GM06990 (cell line): ENCODE measurements around the gene NEMF.

Experiments
- DNase-seq: peaks from one replicate; pipeline ENCODE4 v3.0.0-alpha.2; 2011; ENCODE audit not compliant: insufficient read length; ENCODE audit errors: extremely low read depth
- H3K27me3 ChIP-seq: replicated peaks from 2 replicates; pipeline ENCODE4 v1.6.0; 2011; ENCODE audit warnings: low read length; ENCODE audit not compliant: control insufficient read depth, insufficient read depth
- H3K36me3 ChIP-seq: 2 replicates; pipeline ENCODE4 v1.5.1; 2011; ENCODE audit warnings: low read length; ENCODE audit not compliant: control insufficient read depth, insufficient read depth
- H3K4me3 ChIP-seq: replicated peaks from 2 replicates; pipeline ENCODE4 v1.5.1; 2011; ENCODE audit warnings: low read depth, mild to moderate bottlenecking, control low read depth, low read length
- CTCF ChIP-seq: IDR thresholded peaks from 2 replicates; pipeline ENCODE4 v1.5.1; 2011; ENCODE audit warnings: low read length, control low read depth, mild to moderate bottlenecking, inconsistent platforms; ENCODE audit not compliant: insufficient read depth, poor library complexity, severe bottlenecking

The NEMF gene

GRCh38 chr14:49852301-49853157 is at the start of gene NEMF:
Gene NEMF (minus strand): TSS chr14:49852788. CDS start chr14:49852753, 35 bp downstream.
- TF ChIP-seq CTCF = peak; percentile 82
- peaks cover 2% of the 10 kb centered on the region; the same call in 1 of the 2 replicates for H3K36me3 ChIP-seq
- peak within 1 kb of the TSS; percentile 95 for H3K4me3 ChIP-seq
- no peaks in the 10 kb centered on the region for H3K27me3 ChIP-seq
- peak; percentile 88 for DNase-seq

GRCh38 chr14:49900973-49901372 is 48.4 kb upstream of the NEMF start:
- Histone ChIP-seq H3K27me3 (no peaks in the 10 kb centered on the region), H3K4me3 (no peak overlapping the region), H3K36me3 (no peaks in the 10 kb centered on the region)
- no peak for DNase-seq
- no peak for TF ChIP-seq CTCF

- peak overlapping the region; percentile 46 for H3K4me3 ChIP-seq
- DNase-seq = no peak
- no peaks in the 10 kb centered on the region for H3K27me3 ChIP-seq
- H3K36me3 ChIP-seq = peaks cover 4% of the 10 kb centered on the region
- TF ChIP-seq CTCF = no peak
Observed at GRCh38 chr14:49898485-49898884, 45.9 kb upstream of the NEMF start.

GRCh38 chr14:49897965-49898364 is 45.4 kb upstream of the NEMF start:
- DNase-seq = no peak
- peak overlapping the region; percentile 46 for H3K4me3 ChIP-seq
- H3K27me3 ChIP-seq = no peaks in the 10 kb centered on the region
- no peak for TF ChIP-seq CTCF
- H3K36me3 ChIP-seq = peaks cover 4% of the 10 kb centered on the region

GRCh38 chr14:49897414-49897813 is 44.8 kb upstream of the NEMF start:
- Histone ChIP-seq H3K36me3 (peaks cover 4% of the 10 kb centered on the region), H3K27me3 (no peaks in the 10 kb centered on the region), H3K4me3 (peak overlapping the region; percentile 98; the same call in 1 of the 2 replicates)
- no peak for DNase-seq
- no peak for TF ChIP-seq CTCF
